Cardiac septum (tissue), 1 donor: ENCODE data around the gene ZNF195. TPM values are rescaled to one million over a fixed set of nuclear protein-coding genes. Genes with fewer than 3 reads are reported as not detected.
"Not testable (repeated sequence)": the region's sequence is repeated elsewhere in the genome, so short reads cannot be mapped to it uniquely, and the experiment has no call there.

Source experiments
- DNase-seq: peaks from one replicate; pipeline ENCODE4 v3.0.0-alpha.2; 2020; ENCODE audit warnings: low spot score
- intact Hi-C: fragments of 100-400 bp; cut with DNase I; formaldehyde crosslinking; loops from one replicate; pipeline ENCODE4 v1.14.0; 2022
- long read RNA-seq: library from polyadenylated mRNA; unstranded; transcript quantifications from one replicate; pipeline ENCODE4 v2.0.0, GENCODE V29; 2021
- total RNA-seq: library from RNA; stranded (reverse); fragmentation: NEBNext Ultra II Directional; extraction: Animal tissue kit (Norgen Biotek cat#: 25700); gene quantifications from one replicate; pipeline ENCODE4 v1.2.1, GENCODE V29; 2021
- donor health status: DM: no; HTN: no; CAD: no.

The ZNF195 gene
- total RNA-seq, result 8.2 TPM
- long read RNA-seq, transcript ZNF195-201 (5 exons, 2,021 nt), result minor isoform, 5 of 20 reads
- long read RNA-seq, transcript ZNF195-204 (4 exons, 2,970 nt), result major isoform, 12 of 20 reads
- long read RNA-seq, partial matches to known transcripts, result 0 of 20 reads
- long read RNA-seq, other reads (novel, unspliced or antisense), result 3 of 20 reads

- peak; percentile 99 for DNase-seq
- intact Hi-C loops, result no loop called here
Measured at GRCh38 chr11:3378426-3379423, at the start of gene ZNF195. TSS of gene ZNF195 (minus strand) at chr11:3379146. CDS start at chr11:3379040, 106 bp downstream.

- intact Hi-C loops, DNase-seq: not testable (repeated sequence)
Measured at GRCh38 chr11:3428076-3428475, 49.1 kb upstream of the ZNF195 start.

GRCh38 chr11:3426541-3426940, 47.6 kb upstream of the ZNF195 start:
- intact Hi-C loops, DNase-seq: not testable (repeated sequence)

GRCh38 chr11:3423928-3424327, 45.0 kb upstream of the ZNF195 start:
- DNase-seq, result not testable (repeated sequence)
- intact Hi-C loops, result loop anchor here (5.0 kb wide), 1 partner anchor 367 kb away; the partner anchor contains the start of gene CARS1

GRCh38 chr11:3423138-3423731, 44.3 kb upstream of the ZNF195 start:
- intact Hi-C loops, result loop anchor here (5.0 kb wide), 1 partner anchor 366 kb away; the partner anchor contains the start of gene CARS1
- DNase-seq, result not testable (repeated sequence)

- intact Hi-C loops, result loop anchor here (5.0 kb wide), 1 partner anchor 365 kb away; the partner anchor contains the start of gene CARS1
- DNase-seq, result peak; percentile 99
Measured at GRCh38 chr11:3422380-3423137, 43.6 kb upstream of the ZNF195 start.

- not testable (repeated sequence) for DNase-seq
- intact Hi-C loops, result loop anchor here (5.0 kb wide), 1 partner anchor 364 kb away; the partner anchor contains the start of gene CARS1
Measured at GRCh38 chr11:3421608-3422379, 42.8 kb upstream of the ZNF195 start.

GRCh38 chr11:3420281-3421042, 41.5 kb upstream of the ZNF195 start:
- not testable (repeated sequence) for DNase-seq
- intact Hi-C loops, result loop anchor here (5.0 kb wide), 1 partner anchor 363 kb away; the partner anchor contains the start of gene CARS1

GRCh38 chr11:3419496-3419895, 40.5 kb upstream of the ZNF195 start:
- not testable (repeated sequence) for DNase-seq
- intact Hi-C loops, result loop anchor here (10.0 kb wide), 1 partner anchor 75 kb away; no protein-coding TSS in a partner anchor

GRCh38 chr11:3417047-3417446, 38.1 kb upstream of the ZNF195 start:
- intact Hi-C loops, result loop anchor here (10.0 kb wide), 1 partner anchor 72 kb away; no protein-coding TSS in a partner anchor
- DNase-seq, result not testable (repeated sequence)

- intact Hi-C loops, result loop anchor here (10.0 kb wide), 1 partner anchor 70 kb away; no protein-coding TSS in a partner anchor
- not testable (repeated sequence) for DNase-seq
Measured at GRCh38 chr11:3415301-3415700, 36.4 kb upstream of the ZNF195 start.

- intact Hi-C loops, result loop anchor here (10.0 kb wide), 1 partner anchor 69 kb away; no protein-coding TSS in a partner anchor
- DNase-seq, result peak; percentile 49
Measured at GRCh38 chr11:3413666-3414065, 34.7 kb upstream of the ZNF195 start.

GRCh38 chr11:3412837-3413236, 33.9 kb upstream of the ZNF195 start:
- intact Hi-C loops, result loop anchor here (10.0 kb wide), 1 partner anchor 68 kb away; no protein-coding TSS in a partner anchor
- peak; percentile 50 for DNase-seq

- peak; percentile 86 for DNase-seq
- intact Hi-C loops, result not testable (repeated sequence)
Measured at GRCh38 chr11:3408722-3409121, 29.8 kb upstream of the ZNF195 start.

GRCh38 chr11:3408058-3408605, 29.2 kb upstream of the ZNF195 start:
- peak; percentile 39 for DNase-seq
- intact Hi-C loops, result not testable (repeated sequence)

- intact Hi-C loops, result not testable (repeated sequence)
Measured at GRCh38 chr11:3406937-3407336, 28.0 kb upstream of the ZNF195 start.

More at GRCh38 chr11:3406937-3407336, 28.0 kb upstream of the ZNF195 start:
- DNase-seq, result peak; percentile 59
